ENCODE measurements around the gene GRIFIN. TPM values are rescaled to one million over a fixed set of nuclear protein-coding genes. Genes with fewer than 3 reads are reported as not detected.

Gene GRIFIN
- polyA plus RNA-seq, 1 of the 3 experiments (the other 2 are of a cell fraction): not detected

- Histone ChIP-seq H3K79me2 (ENCODE audit: insufficient read depth) (peaks cover 13% of the 10 kb centered on the region; the same call in 1 of the 2 replicates), H3K9me3 (peaks cover 10% of the 10 kb centered on the region; the same call in 1 of the 2 replicates), H3K36me3 (replicated peaks in 1 of 2; ENCODE audit: control insufficient read depth in 1 of 2, insufficient read depth in 2 of 2, low read length in 1 of 2) (peaks cover 11 to 14% of the 10 kb centered on the region in 2 experiments), H3K4me3 (ENCODE audit: low read depth in 2 of 2, low read length in 1 of 2) (no peak overlapping the region), H3K9ac (no peak overlapping the region), H4K20me1 (ENCODE audit: insufficient read depth) (no peaks in the 10 kb centered on the region), H3F3A (replicated peaks; ENCODE audit: insufficient read depth) (no peaks in the 10 kb centered on the region), H3K4me1 (ENCODE audit: control insufficient read depth in 1 of 2, insufficient read depth in 2 of 2, low read depth in 1 of 2, low read length in 1 of 2) (no peaks in the 10 kb centered on the region), H3K4me2 (no peak overlapping the region), H2AFZ (ENCODE audit: low read depth) (no peak overlapping the region), H3K27ac (ENCODE audit: low read depth in 2 of 2, low read length in 1 of 2) (no peak overlapping the region), H3K9me2 (no peaks in the 10 kb centered on the region), H3K27me3 (ENCODE audit: insufficient read depth) (no peaks in the 10 kb centered on the region)
- ChIA-PET POLR2A (interaction anchor here (0.6 kb wide), 1 partner anchor 186 kb away, joined by 3 read pairs; no protein-coding TSS in a partner anchor), CTCF (interaction anchor here (0.9 to 6.4 kb wide), 5 partner anchors 11 to 85 kb away, joined by 3 to 44 read pairs (median 4); no protein-coding TSS in a partner anchor)
- no peak for DNase-seq
- TF ChIP-seq FOXJ3 (CRISPR knock-in tag; IDR thresholded peaks at IDR 0.05) (no peak), TCF12 (IDR thresholded peaks at IDR 0.05) (no peak), REST (IDR thresholded peaks at IDR 0.05; ENCODE audit: low read depth, low read length) (no peak), FOSL2 (IDR thresholded peaks at IDR 0.05; ENCODE audit: borderline replicate concordance, low read depth) (no peak), JUND (IDR thresholded peaks at IDR 0.05) (no peak), FOXM1 (IDR thresholded peaks at IDR 0.05; ENCODE audit: low read depth) (no peak), RCOR1 (IDR thresholded peaks at IDR 0.05; ENCODE audit: low read length) (no peak), GABPA (IDR thresholded peaks at IDR 0.05; ENCODE audit: low read depth) (no peak), SIN3A (IDR thresholded peaks at IDR 0.05; ENCODE audit: borderline replicate concordance, low read depth, low read length) (no peak), MXI1 (IDR thresholded peaks at IDR 0.05; ENCODE audit: low read depth, low read length) (no peak), TEAD4 (IDR thresholded peaks at IDR 0.05; ENCODE audit: borderline replicate concordance, insufficient read depth) (no peak), ZBTB33 (IDR thresholded peaks at IDR 0.05; ENCODE audit: borderline replicate concordance, low read depth) (no peak), TAF1 (IDR thresholded peaks at IDR 0.05; ENCODE audit: borderline replicate concordance, low read depth, low read length) (no peak), RAD21 (IDR thresholded peaks at IDR 0.05; ENCODE audit: low read length) (no peak), NRF1 (IDR thresholded peaks at IDR 0.05; ENCODE audit: low read depth, low read length) (no peak), ELF1 (IDR thresholded peaks at IDR 0.05) (no peak), CTCF (IDR thresholded peaks at IDR 0.05) (no peak)
- TF ChIP-seq, protein P1, sequence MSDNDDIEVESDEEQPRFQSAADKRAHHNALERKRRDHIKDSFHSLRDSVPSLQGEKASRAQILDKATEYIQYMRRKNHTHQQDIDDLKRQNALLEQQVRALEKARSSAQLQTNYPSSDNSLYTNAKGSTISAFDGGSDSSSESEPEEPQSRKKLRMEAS (IDR thresholded peaks at IDR 0.05; ENCODE audit: low read depth): no peak
- TF ChIP-seq, protein P2, sequence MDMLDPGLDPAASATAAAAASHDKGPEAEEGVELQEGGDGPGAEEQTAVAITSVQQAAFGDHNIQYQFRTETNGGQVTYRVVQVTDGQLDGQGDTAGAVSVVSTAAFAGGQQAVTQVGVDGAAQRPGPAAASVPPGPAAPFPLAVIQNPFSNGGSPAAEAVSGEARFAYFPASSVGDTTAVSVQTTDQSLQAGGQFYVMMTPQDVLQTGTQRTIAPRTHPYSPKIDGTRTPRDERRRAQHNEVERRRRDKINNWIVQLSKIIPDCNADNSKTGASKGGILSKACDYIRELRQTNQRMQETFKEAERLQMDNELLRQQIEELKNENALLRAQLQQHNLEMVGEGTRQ (IDR thresholded peaks at IDR 0.05; ENCODE audit: borderline replicate concordance, low read depth, low read length): no peak
- 97% methylated on average over 84 of the region's 85 CpGs for WGBS (ENCODE audit: low lambda C conversion rate)
These were observed 43.1 kb downstream of the GRIFIN start for GRCh38 chr7:2432910-2433712.

All from SK-N-SH (cell line).